HG03139 (cell line): ENCODE results near the gene CDC14B.

ENCODE experiments used
- ATAC-seq: cut with Tn5 transposase; IDR thresholded peaks from one replicate; pipeline ENCODE4 v1.9.1; 2021; ENCODE audit not compliant: unreplicated experiment

CDC14B gene

GRCh38 chr9:96487029-96487396 lies 132.6 kb downstream of the CDC14B start:
- ATAC-seq = no peak

- no peak for ATAC-seq
Observed at GRCh38 chr9:96486386-96487028, 133.1 kb downstream of the CDC14B start.

- no peak for ATAC-seq
Observed at GRCh38 chr9:96485280-96485679, 134.4 kb downstream of the CDC14B start.

GRCh38 chr9:96484521-96484931 lies 135.1 kb downstream of the CDC14B start:
- ATAC-seq = peak; percentile 92

GRCh38 chr9:96483733-96484390 lies 135.8 kb downstream of the CDC14B start:
- ATAC-seq = no peak

GRCh38 chr9:96483197-96483596 lies 136.4 kb downstream of the CDC14B start:
- ATAC-seq = no peak

GRCh38 chr9:96482476-96482875 lies 137.2 kb downstream of the CDC14B start:
- ATAC-seq = no peak

GRCh38 chr9:96480736-96481135 lies 138.9 kb downstream of the CDC14B start:
- ATAC-seq = no peak

GRCh38 chr9:96478829-96479371 lies 140.7 kb downstream of the CDC14B start:
- ATAC-seq = peak; percentile 73

GRCh38 chr9:96476591-96476990 lies 143.1 kb downstream of the CDC14B start:
- no peak for ATAC-seq

GRCh38 chr9:96476013-96476412 lies 143.6 kb downstream of the CDC14B start:
- no peak for ATAC-seq

GRCh38 chr9:96467784-96468183 lies 151.9 kb downstream of the CDC14B start:
- no peak for ATAC-seq

GRCh38 chr9:96464426-96464825 lies 155.2 kb downstream of the CDC14B start:
- ATAC-seq = no peak

GRCh38 chr9:96462541-96462940 lies 157.1 kb downstream of the CDC14B start:
- ATAC-seq = no peak

GRCh38 chr9:96461336-96461735 lies 158.3 kb downstream of the CDC14B start:
- no peak for ATAC-seq

- no peak for ATAC-seq
Observed at GRCh38 chr9:96460882-96461281, 158.8 kb downstream of the CDC14B start.

GRCh38 chr9:96460470-96460869 lies 159.2 kb downstream of the CDC14B start:
- no peak for ATAC-seq

- ATAC-seq = no peak
Observed at GRCh38 chr9:96459268-96460007, 160.2 kb downstream of the CDC14B start.

GRCh38 chr9:96458226-96458625 lies 161.4 kb downstream of the CDC14B start:
- ATAC-seq = no peak

- ATAC-seq = no peak
Observed at GRCh38 chr9:96457266-96457665, 162.4 kb downstream of the CDC14B start.

GRCh38 chr9:96453625-96454024 lies 166.0 kb downstream of the CDC14B start:
- no peak for ATAC-seq
